ENCODE measurements around the gene SSTR5.

DNA sequence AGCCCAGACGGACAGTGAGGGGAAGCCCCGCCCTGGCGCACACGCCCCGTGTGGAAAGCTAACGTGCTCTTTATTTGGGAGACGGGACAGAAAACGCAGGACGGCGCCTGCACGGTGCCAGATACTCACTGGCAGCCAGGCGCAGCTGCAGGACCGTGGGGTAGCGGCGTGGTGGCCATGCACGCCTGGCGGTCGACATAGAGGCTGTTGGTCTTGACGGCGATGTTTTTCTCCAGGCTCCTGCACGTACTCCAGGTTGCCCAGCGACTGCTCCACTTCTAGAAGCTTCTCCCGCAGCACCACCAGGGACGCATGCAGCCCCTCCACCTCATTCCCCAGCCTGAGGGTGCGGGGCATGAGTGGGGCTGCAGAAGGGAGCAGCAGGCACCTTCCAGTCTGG, 28.6 kb downstream of the SSTR5 start:
- TF ChIP-seq YY1 (IDR thresholded peaks at IDR 0.05; ENCODE audit: insufficient read depth, insufficient read length) (no peak), SUZ12 (IDR thresholded peaks at IDR 0.05; ENCODE audit: extremely low read depth, insufficient read depth, insufficient read length) (no peak), ZNF274 (IDR thresholded peaks at IDR 0.05; ENCODE audit: low read depth, low read length) (no peak)
